Karpas-422 (cell line): ENCODE measurements around the gene CPN2. TPM values are rescaled to one million over a fixed set of nuclear protein-coding genes. Genes with fewer than 3 reads are reported as not detected.

ENCODE experiments used
- DNase-seq: peaks from one replicate; pipeline ENCODE4 v3.0.0-alpha.2; 2015
- H2AFZ ChIP-seq: fragments of 200-600 bp; sonication (generic); 2 replicates; pipeline ENCODE4 v1.6.1; 2014; ENCODE audit warnings: antibody characterized with exemption, low read length, mixed read lengths
- H3K27ac ChIP-seq: fragments of 200-600 bp; sonication (generic); 2 replicates; pipeline ENCODE4 v1.5.1; 2014; ENCODE audit warnings: mild to moderate bottlenecking, low read length, moderate library complexity
- H3K27me3 ChIP-seq: fragments of 200-600 bp; sonication (generic); 2 replicates; pipeline ENCODE4 v1.6.1; 2014; ENCODE audit warnings: low read length, mixed read lengths
- H3K36me3 ChIP-seq: fragments of 200-600 bp; sonication (generic); 2 replicates; pipeline ENCODE4 v1.6.1; 2014; ENCODE audit warnings: low read length, mixed read lengths; ENCODE audit not compliant: insufficient read depth
- H3K4me1 ChIP-seq: fragments of 200-600 bp; sonication (generic); 2 replicates; pipeline ENCODE4 v1.6.1; 2014; ENCODE audit warnings: mild to moderate bottlenecking, low read length, mixed read lengths
- H3K4me2 ChIP-seq: fragments of 200-600 bp; sonication (generic); 2 replicates; pipeline ENCODE4 v1.6.1; 2014; ENCODE audit warnings: low read length, low read depth, mild to moderate bottlenecking; ENCODE audit not compliant: poor library complexity, severe bottlenecking
- H3K4me3 ChIP-seq: fragments of 200-600 bp; sonication (generic); 2 replicates; pipeline ENCODE4 v1.5.1; 2014; ENCODE audit warnings: mild to moderate bottlenecking, antibody characterized with exemption, low read length, mixed read lengths
- H3K79me2 ChIP-seq: fragments of 200-600 bp; sonication (generic); 2 replicates; pipeline ENCODE4 v1.6.1; 2014; ENCODE audit warnings: mild to moderate bottlenecking, low read length, mixed read lengths
- H3K9ac ChIP-seq: fragments of 200-600 bp; sonication (generic); 2 replicates; pipeline ENCODE4 v1.6.0; 2014; ENCODE audit warnings: low read length
- H3K9me2 ChIP-seq: fragments of 200-600 bp; sonication (generic), shearing (Covaris generic); replicated peaks from 2 replicates; pipeline ENCODE4 v1.6.0; 2014; ENCODE audit warnings: mild to moderate bottlenecking, low read length, moderate library complexity; ENCODE audit not compliant: insufficient read depth
- H3K9me3 ChIP-seq: fragments of 300-700, 200-600 bp; sonication (generic); 2 replicates; pipeline ENCODE4 v1.6.1; 2014; ENCODE audit warnings: low read length, mixed read lengths
- H4K20me1 ChIP-seq: fragments of 200-600 bp; sonication (generic); 2 replicates; pipeline ENCODE4 v1.6.1; 2014; ENCODE audit warnings: mild to moderate bottlenecking, antibody characterized with exemption, low read length, low read depth; ENCODE audit not compliant: insufficient read depth
- total RNA-seq: library from RNA; depleted of rRNA; stranded (reverse); fragments of >200 nt; shearing (Covaris generic); gene quantifications from 2 replicates; pipeline ENCODE4 v1.2.3, GENCODE V29; 2014; ENCODE audit warnings: low replicate concordance; rRNA removed

CPN2 gene
- total RNA-seq, 1 experiment from 2014 or later, result not detected

- Histone ChIP-seq H3K27ac (no peak overlapping the region), H2AFZ (no peak overlapping the region), H3K79me2 (no peaks in the 10 kb centered on the region), H3K9me3 (no peaks in the 10 kb centered on the region), H3K27me3 (0 out of 2 replicates have a peak, but pooled peaks cover 2% of the 10 kb centered on the region), H3K4me2 (no peak overlapping the region), H3K36me3 (no peaks in the 10 kb centered on the region), H3K4me1 (peaks cover 10% of the 10 kb centered on the region), H4K20me1 (no peaks in the 10 kb centered on the region), H3K4me3 (no peak overlapping the region), H3K9me2 (no peaks in the 10 kb centered on the region), H3K9ac (no peak overlapping the region)
- DNase-seq, result no peak
These were observed 57.5 kb downstream of the CPN2 start for GRCh38 chr3:194293546-194294198.

- Histone ChIP-seq H3K9me3 (no peaks in the 10 kb centered on the region), H3K9ac (no peak overlapping the region), H2AFZ (no peak overlapping the region), H3K9me2 (no peaks in the 10 kb centered on the region), H3K4me2 (no peak overlapping the region), H4K20me1 (no peaks in the 10 kb centered on the region), H3K27ac (no peak overlapping the region), H3K79me2 (no peaks in the 10 kb centered on the region), H3K27me3 (0 out of 2 replicates have a peak, but pooled peaks cover 2% of the 10 kb centered on the region), H3K36me3 (no peaks in the 10 kb centered on the region), H3K4me3 (no peak overlapping the region), H3K4me1 (peaks cover 10% of the 10 kb centered on the region)
- no peak for DNase-seq
These were observed 58.8 kb downstream of the CPN2 start for GRCh38 chr3:194292331-194292730.

Other genes with a start within 250 kb of the CPN2 start
- 17.4 and 20.2 TPM in 2 replicates for gene HES1, start 215.2 kb downstream of the CPN2 start, total RNA-seq
- not detected in 2 replicates for gene LRRC15, start 18.4 kb upstream of the CPN2 start, total RNA-seq
- not detected in 2 replicates for gene GP5, start 47.9 kb upstream of the CPN2 start, total RNA-seq
- 331 and 337 TPM in 2 replicates for gene ATP13A3, start 135.7 kb upstream of the CPN2 start, total RNA-seq